GM12878 (cell line): ENCODE data around the gene CTBP1. TPM values are rescaled to one million over a fixed set of nuclear protein-coding genes. Genes with fewer than 3 reads are reported as not detected.

Source experiments
- ATF2 ChIP-seq: IDR thresholded peaks from 2 replicates; pipeline ENCODE4 v1.6.1; 2012; ENCODE audit warnings: low read length, inconsistent platforms
- CHD1 ChIP-seq: IDR thresholded peaks from 2 replicates; pipeline ENCODE4 v1.6.1; 2012; ENCODE audit warnings: low read depth, low read length, improper control_type of control experiment
- FOXM1 ChIP-seq: IDR thresholded peaks from 2 replicates; pipeline ENCODE4 v1.6.1; 2012; ENCODE audit warnings: low read depth, mild to moderate bottlenecking, inconsistent platforms, low read length, moderate library complexity
- IKZF2 ChIP-seq, 2 experiments: fragments of 450-650 bp; IDR thresholded peaks; 2 replicates each; pipeline ENCODE4 v1.6.1; 2017; ENCODE audit warnings: mild to moderate bottlenecking in 2 of 2, moderate library complexity in 2 of 2
- KAT2A ChIP-seq: conservative IDR thresholded peaks from 2 replicates; pipeline ENCODE4 v1.6.1; 2011; ENCODE audit warnings: low read depth, low read length; ENCODE audit not compliant: control insufficient read depth
- NKRF ChIP-seq: fragments of 450-650 bp; conservative IDR thresholded peaks from 2 replicates; pipeline ENCODE4 v1.6.1; 2017; ENCODE audit warnings: mild to moderate bottlenecking, moderate library complexity
- SKIL ChIP-seq: fragments of 450-650 bp; IDR thresholded peaks from 2 replicates; pipeline ENCODE4 v1.6.1; 2017; ENCODE audit warnings: mild to moderate bottlenecking, low read depth, inconsistent platforms; ENCODE audit not compliant: poor library complexity, severe bottlenecking
- TBL1XR1 ChIP-seq: IDR thresholded peaks from 2 replicates; pipeline ENCODE4 v1.6.1; 2012; ENCODE audit warnings: low read depth, low read length, improper control_type of control experiment
- WRNIP1 ChIP-seq: IDR thresholded peaks from 2 replicates; pipeline ENCODE4 v1.6.1; 2011; ENCODE audit warnings: low read depth, low read length, improper control_type of control experiment, borderline replicate concordance
- ZBTB11 ChIP-seq: fragments of 450-650 bp; formaldehyde crosslinking; IDR thresholded peaks from 2 replicates; pipeline ENCODE4 v1.5.0; 2022; ENCODE audit warnings: mild to moderate bottlenecking, missing genetic modification characterization
- ZNF274 ChIP-seq: IDR thresholded peaks from one replicate; pipeline ENCODE4 v1.8.0; 2011; ENCODE audit not compliant: insufficient read length, insufficient read depth
- polyA plus RNA-seq, 11 experiments: library from polyadenylated mRNA; depleted of rRNA in 4 of 11; unstranded in 6 of 11; stranded (reverse) in 5 of 11; fragments of >200 nt; fragmentation: Nextera tagmentation in 4 of 11; fragmentation: Illumina TruSeq in 1 of 11; extraction: Ambion mirVana in 4 of 11; extraction: Trizol in 1 of 11; gene quantifications; 1 replicate in 1 of 11; 2 replicates in 10 of 11; pipeline versions ENCODE4 v1.2.1 to v1.2.3, GENCODE V29; 2011 to 2016; ENCODE audit warnings: inconsistent platforms in 2 of 11, missing spikeins in 2 of 11, low read depth in 1 of 11
- total RNA-seq, 4 experiments: library from RNA; depleted of rRNA in 3 of 4; stranded (reverse); fragments of >200 nt in 3 of 4; fragmentation: Illumina TruSeq in 1 of 4; extraction: Trizol in 1 of 4; gene quantifications; 2 replicates each; pipeline versions ENCODE4 v1.2.1 to v1.2.3, GENCODE V29; 2013 to 2021

Gene CTBP1
- total and polyA plus RNA-seq, 10 of the 15 experiments (the other 5 are each of a cell fraction or from before 2014, with no cell fraction given), result 7.4 to 182 (median 63.1) TPM

- TF ChIP-seq SKIL, result no peak
- no peak for TF ChIP-seq IKZF2 (IDR thresholded peaks at IDR 0.05)
- no peak for TF ChIP-seq NKRF
- TF ChIP-seq KAT2A, result no peak
- TF ChIP-seq FOXM1, result no peak
- no peak for TF ChIP-seq CHD1
- no peak for TF ChIP-seq ATF2
- TF ChIP-seq ZNF274, result no peak
- no peak for TF ChIP-seq ZBTB11
- TF ChIP-seq WRNIP1, result no peak
- no peak for TF ChIP-seq TBL1XR1
These were observed 83.9 kb downstream of the CTBP1 start (continued) for GRCh38 chr4:1164956-1165545.
